ENCODE measurements around the gene TUBGCP3.

- no peak for TF ChIP-seq CTCF (IDR thresholded peaks at IDR 0.05)
- TF ChIP-seq POLR2A (IDR thresholded peaks at IDR 0.05): no peak
Observed at GRCh38 chr13:112457081-112457480, 130.9 kb downstream of the TUBGCP3 start.
